BLaER1 (cell line): ENCODE data around the gene SH2D6.

Source experiments
- H3K27ac ChIP-seq: shearing (Covaris generic); formaldehyde crosslinking; 2 replicates; pipeline ENCODE4 v1.8.1; 2022
- H3K27me3 ChIP-seq: shearing (Covaris generic); formaldehyde crosslinking; 2 replicates; pipeline ENCODE4 v1.8.1; 2022
- H3K36me3 ChIP-seq: shearing (Covaris generic); formaldehyde crosslinking; 2 replicates; pipeline ENCODE4 v1.8.1; 2022
- H3K4me1 ChIP-seq: shearing (Covaris generic); formaldehyde crosslinking; 2 replicates; pipeline ENCODE4 v1.8.1; 2022
- H3K4me2 ChIP-seq: shearing (Covaris generic); formaldehyde crosslinking; 2 replicates; pipeline ENCODE4 v1.8.1; 2022
- H3K4me3 ChIP-seq: shearing (Covaris generic); formaldehyde crosslinking; 2 replicates; pipeline ENCODE4 v1.8.1; 2022
- H3K9ac ChIP-seq: shearing (Covaris generic); formaldehyde crosslinking; 2 replicates; pipeline ENCODE4 v1.8.1; 2022
- H3K9me3 ChIP-seq: shearing (Covaris generic); formaldehyde crosslinking; 2 replicates; pipeline ENCODE4 v1.8.1; 2022
- H4K20me1 ChIP-seq: shearing (Covaris generic); formaldehyde crosslinking; 2 replicates; pipeline ENCODE4 v1.8.1; 2022
- Cebpa-rat ChIP-seq: shearing (Covaris generic); IDR thresholded peaks from 2 replicates; pipeline ENCODE4 v1.8.1; 2022

SH2D6 gene

DNA sequence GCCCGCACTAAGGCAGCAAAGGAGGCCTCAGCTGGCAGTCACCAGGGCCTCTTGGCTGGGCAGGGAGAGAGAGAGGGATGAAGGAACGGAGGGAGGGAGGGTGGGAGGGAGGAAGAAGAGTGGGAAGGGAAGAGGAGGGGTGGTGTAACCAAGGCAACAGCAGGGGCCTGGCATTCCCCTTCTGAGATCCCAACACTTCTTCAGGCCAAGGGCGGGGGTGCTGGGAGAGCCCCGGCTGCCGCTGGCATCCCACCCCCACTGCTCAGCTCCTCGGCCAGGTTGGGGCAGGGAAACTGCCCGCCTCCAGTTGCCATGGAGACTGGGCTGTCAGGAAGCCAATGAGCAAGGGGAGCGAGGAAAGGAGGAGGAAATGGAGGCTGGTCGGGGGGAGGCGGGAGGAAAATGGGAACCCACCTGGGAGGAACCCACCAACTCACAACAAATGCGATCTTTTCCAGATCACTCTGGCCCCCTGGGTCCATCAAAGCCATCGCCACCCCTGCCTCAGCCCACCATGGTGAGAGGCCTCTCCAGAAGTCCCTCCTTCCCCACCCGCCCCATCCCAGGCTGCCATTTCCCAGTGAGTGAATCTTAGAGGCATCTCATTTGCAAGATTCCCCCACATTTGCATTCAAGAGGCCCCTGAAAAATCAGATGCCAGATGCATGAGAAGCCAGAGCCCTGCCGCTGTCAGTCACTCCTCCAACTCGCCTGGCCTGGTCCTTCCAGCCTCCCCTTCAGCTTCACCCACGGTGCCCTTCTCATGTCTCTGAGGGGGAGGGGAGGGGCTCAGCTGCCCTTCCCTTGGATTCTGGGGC is 12.4 kb downstream of the SH2D6 start:
- H3K27ac ChIP-seq, result peak overlapping the region; percentile 56
- peaks cover 77% of the 10 kb centered on the region for H3K4me1 ChIP-seq

DNA sequence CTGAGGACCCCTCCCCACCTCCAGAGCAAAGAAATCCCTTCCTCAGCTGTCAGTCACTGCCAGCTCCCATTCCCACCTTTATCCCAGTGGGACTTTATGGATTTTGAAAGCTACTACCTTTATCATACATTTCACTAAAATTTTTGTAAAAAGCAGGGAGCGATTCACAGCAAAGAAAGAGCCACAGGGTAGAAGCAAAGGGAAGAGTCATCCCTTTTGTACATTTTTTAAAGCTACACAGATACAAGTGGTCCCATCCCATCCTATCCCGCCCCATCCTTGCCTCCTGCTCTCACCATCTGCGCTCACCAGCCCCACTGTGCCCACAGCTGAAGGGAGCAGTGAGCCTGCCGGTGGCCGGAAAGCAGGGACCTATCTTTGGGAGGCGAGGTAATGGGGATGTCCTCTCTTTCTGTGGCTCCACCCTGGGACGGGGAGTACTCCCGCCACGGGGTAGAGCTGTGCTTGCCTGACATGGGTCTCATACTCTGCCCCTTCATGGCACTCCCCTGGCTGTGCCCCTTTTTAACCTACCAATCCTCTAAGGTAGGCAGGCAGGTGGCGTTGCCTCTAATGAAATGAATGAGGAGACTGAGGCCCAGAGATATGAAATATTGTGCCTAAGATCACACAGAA is 13.2 kb downstream of the SH2D6 start:
- Histone ChIP-seq H3K27ac (0 out of 2 replicates have a peak overlapping the region, but pooled peaks have one; percentile 56), H3K4me1 (peaks cover 85% of the 10 kb centered on the region), H4K20me1 (no peaks in the 10 kb centered on the region), H3K4me2 (peak overlapping the region; percentile 73), H3K36me3 (no peaks in the 10 kb centered on the region), H3K4me3 (no peak overlapping the region), H3K9me3 (no peaks in the 10 kb centered on the region), H3K27me3 (no peaks in the 10 kb centered on the region), H3K9ac (no peak overlapping the region)
- no peak for TF ChIP-seq Cebpa-rat

More for the DNA sequence above, 12.4 kb downstream of the SH2D6 start:
- Histone ChIP-seq H3K36me3 (no peaks in the 10 kb centered on the region), H3K9ac (no peak overlapping the region), H3K4me3 (no peak overlapping the region), H3K9me3 (no peaks in the 10 kb centered on the region), H4K20me1 (no peaks in the 10 kb centered on the region), H3K27me3 (no peaks in the 10 kb centered on the region), H3K4me2 (peak overlapping the region; percentile 73)
- no peak for TF ChIP-seq Cebpa-rat

DNA sequence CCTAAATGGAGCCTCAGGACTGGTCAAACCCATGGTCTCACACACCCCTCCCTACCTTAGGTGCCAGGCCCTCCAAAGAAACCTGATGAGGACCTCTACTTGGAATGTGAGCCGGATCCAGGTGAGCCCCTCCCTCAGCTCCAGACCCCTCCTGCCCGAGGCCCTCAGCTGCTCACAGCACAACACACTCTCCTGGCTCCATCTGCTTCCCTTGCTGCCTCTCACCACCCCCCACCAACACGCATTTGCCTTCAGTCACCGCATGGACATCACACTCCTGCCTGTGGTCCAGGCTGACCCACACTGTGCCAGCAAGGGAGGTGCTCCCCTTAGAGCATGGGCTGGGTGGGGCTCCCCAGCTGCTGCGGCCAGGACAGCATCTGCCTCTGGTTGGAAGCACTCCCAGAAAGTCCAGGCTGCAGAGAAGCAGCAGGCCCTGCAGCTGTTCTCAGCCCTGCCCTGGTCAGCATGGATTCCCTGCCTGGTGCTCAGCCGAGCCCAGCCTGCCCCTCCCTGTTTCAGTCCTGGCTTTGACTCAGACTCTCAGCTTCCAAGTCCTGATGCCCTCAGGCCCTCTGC is 15.1 kb downstream of the SH2D6 start:
- H3K9ac ChIP-seq, result peak overlapping the region; percentile 15; the same call in 1 of the 2 replicates
- H3K9me3 ChIP-seq, result no peaks in the 10 kb centered on the region
- no peaks in the 10 kb centered on the region for H3K27me3 ChIP-seq
- TF ChIP-seq Cebpa-rat, result no peak
- H3K36me3 ChIP-seq, result no peaks in the 10 kb centered on the region
- H3K4me3 ChIP-seq, result no peak overlapping the region
- H3K4me2 ChIP-seq, result peak overlapping the region; percentile 97
- H4K20me1 ChIP-seq, result no peaks in the 10 kb centered on the region
- peaks cover 92% of the 10 kb centered on the region for H3K4me1 ChIP-seq
- H3K27ac ChIP-seq, result peak overlapping the region; percentile 83

DNA sequence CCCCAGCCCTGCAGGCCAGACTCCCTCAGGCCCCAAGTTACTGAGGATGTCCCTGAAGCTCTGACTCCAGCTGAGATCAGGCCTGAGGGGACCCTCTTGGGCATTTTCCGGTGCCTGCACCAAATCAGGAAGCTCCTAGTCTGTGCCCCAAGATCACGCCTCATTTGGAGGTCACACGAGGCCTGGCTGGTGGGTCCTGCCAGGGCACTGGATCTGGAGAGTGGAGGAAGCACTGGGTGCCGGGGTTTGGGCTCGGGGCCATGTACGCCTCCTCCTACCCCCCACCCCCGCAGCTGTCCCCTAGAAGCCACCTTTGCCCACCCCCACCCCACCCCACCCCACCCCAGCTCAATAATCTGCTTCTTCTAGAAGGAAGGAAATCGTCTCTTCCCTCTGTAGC is 16.2 kb downstream of the SH2D6 start:
- Histone ChIP-seq H3K27ac (peak overlapping the region; percentile 83), H3K36me3 (no peaks in the 10 kb centered on the region)

DNA sequence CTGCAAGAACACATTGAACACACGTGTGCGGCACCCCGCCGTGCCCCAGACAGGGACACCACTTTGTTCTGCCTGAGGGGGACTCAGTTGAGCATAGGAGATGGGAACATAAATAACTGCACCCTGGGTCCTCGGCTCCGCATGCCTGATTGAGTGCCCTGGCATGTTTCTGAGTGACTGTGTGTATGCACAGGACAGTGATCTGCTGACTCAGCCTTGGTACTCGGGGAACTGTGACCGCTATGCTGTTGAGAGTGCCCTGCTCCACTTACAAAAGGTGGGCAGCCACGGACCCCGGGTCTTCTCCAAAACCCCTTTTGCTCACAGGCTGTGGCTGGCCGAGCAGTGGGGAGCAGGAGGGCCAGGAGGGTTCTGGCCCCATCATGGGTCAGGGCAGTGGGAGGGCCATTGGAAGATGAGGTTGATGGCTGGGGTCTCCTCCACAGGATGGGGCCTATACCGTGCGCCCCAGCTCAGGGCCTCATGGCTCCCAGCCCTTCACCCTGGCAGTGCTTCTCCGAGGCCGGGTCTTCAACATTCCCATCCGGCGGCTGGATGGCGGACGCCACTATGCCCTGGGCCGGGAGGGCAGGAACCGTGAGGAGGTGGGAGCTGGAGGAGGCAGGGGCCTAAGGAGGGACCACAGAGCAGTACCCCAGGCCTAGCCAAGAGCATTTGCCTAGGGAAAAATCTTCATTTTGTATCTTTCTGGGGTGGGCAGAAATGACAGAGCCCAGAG is 16.9 kb downstream of the SH2D6 start:
- Histone ChIP-seq H3K27ac (peak overlapping the region; percentile 83), H3K9me3 (no peaks in the 10 kb centered on the region), H3K9ac (peak overlapping the region; percentile 39; the same call in 1 of the 2 replicates), H4K20me1 (no peaks in the 10 kb centered on the region), H3K27me3 (no peaks in the 10 kb centered on the region), H3K4me1 (peaks cover 84% of the 10 kb centered on the region), H3K4me3 (0 out of 2 replicates have a peak overlapping the region, but pooled peaks have one; percentile 0), H3K36me3 (no peaks in the 10 kb centered on the region), H3K4me2 (peak overlapping the region; percentile 97)
- TF ChIP-seq Cebpa-rat, result no peak

More for the DNA sequence above, 16.2 kb downstream of the SH2D6 start:
- Histone ChIP-seq H3K4me3 (no peak overlapping the region), H3K4me1 (peaks cover 91% of the 10 kb centered on the region), H3K4me2 (peak overlapping the region; percentile 97), H3K9me3 (no peaks in the 10 kb centered on the region), H3K9ac (peak overlapping the region; percentile 50), H4K20me1 (no peaks in the 10 kb centered on the region), H3K27me3 (no peaks in the 10 kb centered on the region)
- no peak for TF ChIP-seq Cebpa-rat

DNA sequence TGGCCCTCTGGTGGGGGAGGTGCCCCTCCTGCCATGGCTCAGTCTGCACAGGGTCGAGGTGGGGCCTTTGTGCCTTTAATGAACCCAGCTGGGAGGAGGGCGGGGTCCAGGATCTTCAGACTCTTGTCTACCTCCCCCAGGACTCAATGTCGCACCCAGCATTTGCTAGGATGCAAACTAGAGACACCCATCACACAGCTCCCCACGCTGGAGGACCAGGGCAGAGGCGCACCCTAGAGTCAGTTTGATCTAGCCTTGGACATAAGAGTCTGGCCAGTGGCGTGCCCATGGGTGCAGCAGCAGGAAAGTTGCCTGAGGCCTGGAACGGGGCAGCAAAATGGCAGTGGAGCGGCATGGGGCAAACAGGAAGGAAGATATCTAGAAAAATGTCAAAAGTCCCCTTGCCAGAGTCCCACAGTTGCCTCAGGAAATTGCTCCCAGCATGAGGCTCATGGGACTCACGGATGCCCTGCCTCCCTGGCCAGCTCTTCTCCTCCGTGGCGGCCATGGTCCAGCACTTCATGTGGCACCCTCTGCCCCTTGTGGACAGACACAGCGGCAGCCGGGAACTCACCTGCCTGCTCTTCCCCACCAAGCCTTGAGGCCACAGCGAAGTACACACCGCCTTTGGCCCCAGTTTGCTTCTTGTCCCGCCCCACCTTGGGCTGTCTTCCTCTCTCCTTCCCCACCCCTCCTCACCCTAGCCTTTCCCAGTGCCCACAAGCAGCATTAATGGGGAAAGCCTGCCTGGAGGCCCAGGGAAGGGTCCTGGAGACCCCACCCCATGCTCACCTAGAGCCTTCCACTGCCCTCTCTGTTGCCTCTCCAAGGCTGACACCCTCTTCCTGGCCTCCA is 17.7 kb downstream of the SH2D6 start:
- no peak for TF ChIP-seq Cebpa-rat
- Histone ChIP-seq H3K27me3 (no peaks in the 10 kb centered on the region), H3K9ac (peak overlapping the region; percentile 77; the same call in 1 of the 2 replicates), H3K4me2 (peak overlapping the region; percentile 97), H3K4me3 (0 out of 2 replicates have a peak overlapping the region, but pooled peaks have one; percentile 0), H3K27ac (peak overlapping the region; percentile 83), H3K9me3 (no peaks in the 10 kb centered on the region), H4K20me1 (no peaks in the 10 kb centered on the region), H3K36me3 (no peaks in the 10 kb centered on the region), H3K4me1 (peaks cover 76% of the 10 kb centered on the region)

DNA sequence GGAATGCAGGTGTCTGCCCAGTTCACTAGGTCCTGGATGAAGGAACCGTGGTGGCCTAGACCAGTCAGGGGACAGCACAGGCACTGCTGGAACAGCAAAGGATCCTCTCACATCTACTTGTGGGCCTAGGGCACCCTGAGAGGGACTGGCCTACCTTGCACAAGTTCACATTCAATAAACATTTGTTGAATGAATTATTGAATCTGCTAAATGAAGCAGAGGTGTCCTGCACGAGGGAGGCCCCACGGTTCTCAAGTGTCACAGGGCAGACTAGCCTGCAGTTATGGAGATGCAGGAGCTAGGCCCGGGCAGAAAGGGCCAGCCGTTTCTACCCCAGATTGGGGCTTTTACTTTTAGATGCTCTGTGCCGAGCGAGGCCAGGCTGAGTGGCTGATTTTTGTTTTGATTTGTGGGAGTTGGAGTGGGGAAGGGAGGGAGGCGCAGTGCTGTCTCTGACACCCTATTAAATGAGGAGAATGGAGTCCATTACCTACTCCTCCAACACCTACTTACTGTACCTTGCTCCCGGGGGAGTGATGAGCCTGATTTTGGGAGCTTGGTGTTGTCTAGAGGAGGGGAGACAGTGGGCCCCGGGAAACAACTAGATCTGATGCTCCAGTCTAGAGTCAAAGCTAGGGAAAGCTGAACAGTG is 18.4 kb downstream of the SH2D6 start:
- Histone ChIP-seq H3K27ac (peak overlapping the region; percentile 83), H3K9ac (peak overlapping the region; percentile 77), H3K4me1 (peaks cover 68% of the 10 kb centered on the region), H3K9me3 (no peaks in the 10 kb centered on the region), H3K4me3 (peak overlapping the region; percentile 58), H3K27me3 (no peaks in the 10 kb centered on the region), H3K4me2 (peak overlapping the region; percentile 97), H4K20me1 (no peaks in the 10 kb centered on the region), H3K36me3 (no peaks in the 10 kb centered on the region)
- TF ChIP-seq Cebpa-rat, result no peak

DNA sequence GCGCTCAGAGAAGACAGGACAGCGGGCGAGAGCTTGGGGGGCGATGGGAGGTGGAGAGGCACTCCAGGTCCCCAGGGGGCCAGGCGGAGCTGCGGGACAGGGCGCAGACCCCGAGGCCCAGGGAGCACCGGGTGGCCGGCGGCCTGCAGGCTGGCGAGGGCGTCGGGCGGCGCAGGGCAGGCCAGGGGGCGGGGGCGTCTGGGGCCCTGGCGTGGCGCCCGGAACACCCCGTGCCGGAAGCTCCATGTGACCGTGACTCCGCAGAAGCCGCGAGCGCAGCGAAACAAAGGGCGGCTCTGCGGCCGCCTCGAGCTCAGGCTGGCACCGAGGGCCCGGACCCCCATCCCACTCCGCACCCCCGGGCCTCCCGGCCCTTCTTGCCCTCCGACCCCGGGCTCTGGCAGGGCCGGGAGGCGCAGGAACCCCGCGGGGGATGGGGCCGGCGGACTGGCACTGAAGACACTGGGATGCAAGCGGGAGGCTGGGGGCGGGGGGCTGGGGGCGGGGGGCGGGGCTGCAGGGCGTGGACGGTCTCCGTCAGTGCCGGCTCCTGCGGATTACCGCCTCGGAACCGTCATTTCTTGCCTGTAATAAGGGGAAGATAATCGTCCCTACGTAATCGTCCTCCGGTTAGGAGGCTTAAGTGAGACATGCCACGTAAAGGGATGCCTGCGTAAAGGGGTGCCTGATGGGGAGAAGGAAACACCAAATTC is 19.1 kb downstream of the SH2D6 start:
- Histone ChIP-seq H3K4me1 (peaks cover 64% of the 10 kb centered on the region), H4K20me1 (no peaks in the 10 kb centered on the region), H3K9me3 (no peaks in the 10 kb centered on the region), H3K9ac (peak overlapping the region; percentile 77), H3K4me3 (peak overlapping the region; percentile 58), H3K36me3 (no peaks in the 10 kb centered on the region), H3K27ac (peak overlapping the region; percentile 83), H3K27me3 (no peaks in the 10 kb centered on the region), H3K4me2 (peak overlapping the region; percentile 97)
- TF ChIP-seq Cebpa-rat, result no peak
